Fibroblast of upper back skin (primary cell): ENCODE measurements around the gene GOLGB1.
A peak's percentile ranks its signal among the peaks of the same experiment; 100 is the strongest.
"Not testable (repeated sequence)": the region's sequence is repeated elsewhere in the genome, so short reads cannot be mapped to it uniquely, and the experiment has no call there.

Experiments
- DNase-seq: peaks from one replicate; pipeline ENCODE4 v3.0.0-alpha.2; 2013

The GOLGB1 gene

GRCh38 chr3:121690777-121691405 is 58.6 kb downstream of the GOLGB1 start:
- DNase-seq = no peak

GRCh38 chr3:121688747-121689146 is 60.8 kb downstream of the GOLGB1 start:
- DNase-seq = not testable (repeated sequence)

GRCh38 chr3:121681792-121682191 is 67.7 kb downstream of the GOLGB1 start:
- DNase-seq = no peak

GRCh38 chr3:121677141-121677540 is 72.4 kb downstream of the GOLGB1 start:
- DNase-seq = no peak

- DNase-seq = no peak
Observed at GRCh38 chr3:121670676-121671075, 78.9 kb downstream of the GOLGB1 start.

DNA sequence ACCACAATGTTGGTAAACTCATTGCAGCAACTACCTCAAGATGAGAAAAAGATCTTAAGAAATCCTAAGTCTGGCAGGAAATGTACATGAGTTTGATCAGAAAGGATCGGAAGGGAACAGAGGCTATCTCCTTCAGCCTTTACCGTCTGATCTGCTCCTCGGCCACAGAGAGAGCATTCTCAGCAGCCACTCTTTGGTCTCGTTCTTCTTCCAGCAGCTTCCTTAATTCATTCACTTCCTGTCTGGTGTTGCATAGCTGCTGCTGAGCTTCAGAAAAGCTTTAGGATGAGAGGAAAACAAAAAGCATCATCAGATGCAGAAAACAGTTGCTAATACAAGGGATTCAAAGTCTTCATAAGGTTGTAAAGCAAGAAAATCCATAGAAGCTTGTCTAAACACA is 82.2 kb downstream of the GOLGB1 start:
- DNase-seq = no peak

DNA sequence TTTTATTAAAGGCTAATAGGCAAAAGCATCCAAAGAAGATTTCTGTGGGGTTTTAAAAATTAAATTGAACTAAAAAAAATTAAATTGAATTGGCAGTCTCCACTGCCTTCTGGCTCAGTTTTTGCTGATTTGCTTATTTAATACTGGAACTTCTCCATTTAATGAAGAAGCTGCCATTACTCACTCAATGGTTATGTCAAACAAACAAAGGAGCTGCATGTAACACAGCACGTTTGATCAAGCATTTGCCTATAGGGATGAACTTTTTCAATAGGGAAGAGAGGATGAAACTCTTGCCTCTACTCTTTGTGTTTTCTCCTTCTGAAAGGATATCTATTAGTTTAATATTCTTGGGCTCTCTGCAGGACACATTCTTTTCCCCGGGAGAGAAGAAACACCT is 84.1 kb downstream of the GOLGB1 start:
- no peak for DNase-seq

DNA sequence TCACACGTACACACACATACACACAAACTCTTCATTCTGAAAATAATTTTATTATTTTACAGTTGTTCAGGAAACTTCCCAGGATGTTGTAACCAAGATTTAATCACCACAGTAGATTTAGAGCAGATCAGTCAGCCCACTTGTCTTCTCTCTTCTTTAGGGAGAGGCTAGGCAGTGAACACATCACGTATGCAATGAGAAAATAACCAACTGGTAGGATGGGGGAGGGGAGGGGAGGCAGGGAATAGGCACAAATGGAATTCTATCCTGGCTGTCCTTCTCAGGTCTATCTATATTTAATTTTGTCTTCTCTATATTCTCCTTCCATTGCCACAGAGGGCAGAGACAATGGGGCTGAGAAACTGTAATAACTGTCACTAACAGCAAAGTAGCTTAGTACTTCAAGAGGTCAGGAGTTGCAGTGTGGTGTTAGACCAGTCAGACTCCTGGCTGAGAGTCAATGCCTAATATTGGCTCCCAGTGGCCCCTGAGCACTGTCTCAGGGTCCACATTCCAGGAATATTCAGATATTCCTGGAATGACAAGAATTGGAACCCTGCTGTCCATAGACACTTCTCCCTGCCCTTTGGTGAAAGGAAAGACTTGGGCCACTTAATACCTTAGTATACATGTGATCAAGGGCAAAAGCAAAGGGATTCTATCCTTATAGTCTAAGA is 86.2 kb downstream of the GOLGB1 start:
- no peak for DNase-seq

DNA sequence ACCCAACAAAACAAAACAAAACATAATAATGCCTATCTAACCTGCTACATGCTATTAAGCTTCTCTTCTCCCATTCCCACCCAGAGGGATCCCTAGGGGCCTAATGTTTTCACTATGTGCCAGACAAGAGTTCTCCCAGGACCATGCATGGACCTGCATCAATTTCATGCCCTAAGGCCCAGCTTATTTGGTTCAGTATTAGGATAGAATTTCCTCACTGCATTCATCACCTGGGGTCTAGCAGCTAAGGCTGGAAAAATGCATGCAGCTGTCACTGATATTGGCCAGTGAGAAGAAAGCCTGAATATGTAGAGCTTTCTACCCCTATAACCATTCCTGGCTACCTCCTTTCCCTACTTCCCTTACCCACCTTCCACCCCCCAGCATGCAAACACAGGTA is 86.8 kb downstream of the GOLGB1 start:
- no peak for DNase-seq

GRCh38 chr3:121661376-121661775 is 88.2 kb downstream of the GOLGB1 start:
- DNase-seq = no peak

DNA sequence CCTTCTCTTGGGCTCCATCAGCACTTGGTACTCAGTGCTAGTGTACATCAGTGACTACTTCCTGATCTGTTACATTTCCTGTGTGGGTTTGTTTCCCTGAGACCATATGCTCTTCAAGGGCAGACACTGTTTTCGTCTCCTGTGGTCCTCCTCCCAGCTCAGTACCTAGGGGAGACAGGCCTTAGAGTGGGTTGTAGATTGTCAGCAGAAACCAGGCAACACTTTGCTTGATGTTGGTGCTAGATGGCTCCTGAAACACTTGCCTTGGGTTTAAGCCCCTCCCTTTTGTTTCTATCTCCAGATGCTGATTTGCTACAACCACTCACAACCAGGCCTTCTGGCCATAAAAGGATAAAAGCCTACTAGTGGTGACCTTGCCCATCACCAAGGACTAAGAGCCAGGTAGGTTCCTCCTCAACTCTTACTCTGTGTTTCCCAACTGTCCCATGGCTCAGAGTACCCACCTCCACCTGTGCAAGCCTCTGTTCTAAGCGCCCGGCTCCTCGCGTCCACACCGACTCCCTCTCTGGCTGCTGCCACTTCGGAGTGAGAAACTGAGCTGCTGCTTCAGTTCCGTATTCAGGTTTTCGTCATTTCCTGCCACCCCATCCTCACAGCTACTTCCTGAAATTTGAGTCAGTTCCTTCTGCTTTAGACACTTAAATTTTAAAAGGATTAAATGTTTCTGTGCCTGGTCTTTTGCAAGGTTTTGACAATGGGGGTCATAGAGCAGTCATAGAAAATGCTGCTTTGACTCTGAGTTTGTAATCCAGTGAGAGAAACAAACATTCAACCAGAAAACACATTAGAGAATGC is 89.0 kb downstream of the GOLGB1 start, which contains the start of gene HCLS1:
HCLS1 (minus strand) TSS at position 548 of the 816 bp plus-strand sequence. CDS start 2,556 bp downstream, outside the sequence.
- no peak for DNase-seq

- DNase-seq = no peak
Observed at GRCh38 chr3:121659586-121659985, 90.0 kb downstream of the GOLGB1 start.

DNA sequence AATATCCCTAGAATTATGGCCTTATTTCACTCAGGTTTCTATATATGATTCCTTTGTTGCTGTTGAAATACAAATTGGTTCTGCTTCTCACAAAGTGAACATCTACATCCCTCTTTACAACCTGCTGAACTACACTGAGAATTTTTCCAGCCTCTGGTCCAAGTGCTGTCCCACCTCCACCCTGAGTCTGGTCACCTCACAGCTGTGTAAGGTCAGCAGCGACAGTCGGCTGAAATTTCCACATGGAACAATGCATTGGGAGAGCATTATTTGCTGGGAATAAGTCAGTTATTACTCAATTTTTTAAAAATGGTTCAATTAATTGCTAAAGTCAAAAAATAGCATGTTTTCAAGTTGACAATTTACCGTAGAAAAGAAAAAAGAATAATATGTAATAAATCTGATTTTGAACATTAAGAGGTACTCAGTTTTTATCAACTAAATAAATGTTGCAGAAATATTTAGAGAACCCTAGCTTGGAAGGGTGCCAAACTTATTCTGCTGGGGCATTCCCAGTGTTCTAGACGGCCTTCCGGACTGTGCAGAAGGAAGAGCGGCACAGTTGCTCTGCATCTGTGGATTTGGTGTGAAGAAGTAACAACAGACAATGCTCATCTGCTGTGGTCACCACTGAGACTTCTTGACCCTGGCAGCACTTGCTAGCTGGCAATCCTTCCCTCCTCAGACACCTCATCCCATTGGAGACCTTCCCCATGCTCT is 90.7 kb downstream of the GOLGB1 start:
- no peak for DNase-seq

- DNase-seq = no peak
Observed at GRCh38 chr3:121654493-121655385, 94.8 kb downstream of the GOLGB1 start.

- DNase-seq = peak; percentile 5
Observed at GRCh38 chr3:121651684-121652083, 97.9 kb downstream of the GOLGB1 start.

- DNase-seq = no peak
Observed at GRCh38 chr3:121649645-121650044, 99.9 kb downstream of the GOLGB1 start.

- no peak for DNase-seq
Observed at GRCh38 chr3:121648219-121648958, 101.2 kb downstream of the GOLGB1 start.

- DNase-seq = no peak
Observed at GRCh38 chr3:121645054-121645453, 104.5 kb downstream of the GOLGB1 start.

GRCh38 chr3:121642601-121643314 is 106.8 kb downstream of the GOLGB1 start:
- no peak for DNase-seq

- no peak for DNase-seq
Observed at GRCh38 chr3:121641127-121641526, 108.4 kb downstream of the GOLGB1 start.

- no peak for DNase-seq
Observed at GRCh38 chr3:121637922-121638321, 111.6 kb downstream of the GOLGB1 start.
